HepG2 (cell line): ENCODE results near the gene PIK3CG.

Experiments used
- FOXK2 ChIP-seq: fragments of 450-650 bp; IDR thresholded peaks from 2 replicates; pipeline ENCODE4 v1.6.1; 2016
- GABPA ChIP-seq, 2 experiments: IDR thresholded peaks; 2 replicates each; pipeline ENCODE4 v1.6.1; 2011 to 2016; ENCODE audit warnings: low read depth in 2 of 2, low read length in 1 of 2, missing biosample characterization in 1 of 2, missing genetic modification characterization in 1 of 2
- KLF9 ChIP-seq: IDR thresholded peaks from 2 replicates; pipeline ENCODE4 v1.6.1; 2016; ENCODE audit warnings: low read depth
- PTBP1 ChIP-seq: fragments of 200-400 bp; formaldehyde crosslinking; IDR thresholded peaks from 2 replicates; pipeline ENCODE4 v1.6.1; 2018; ENCODE audit warnings: low read length, low read depth; ENCODE audit not compliant: poor library complexity, severe bottlenecking
- STAT5B ChIP-seq: sonication (generic); formaldehyde crosslinking; IDR thresholded peaks from 2 replicates; pipeline ENCODE4 v1.4.0; 2020; ENCODE audit warnings: missing genetic modification reagents
- ZNF274 ChIP-seq: sonication (generic); formaldehyde crosslinking; IDR thresholded peaks from 2 replicates; pipeline ENCODE4 v1.5.1; 2020; ENCODE audit warnings: mild to moderate bottlenecking, missing genetic modification reagents
- ZNF30 ChIP-seq: sonication (generic); formaldehyde crosslinking; IDR thresholded peaks from 2 replicates; pipeline ENCODE4 v1.5.0; 2020; ENCODE audit warnings: mild to moderate bottlenecking, missing genetic modification reagents
- TF ChIP-seq, protein P1 (sequence below): sonication (generic); formaldehyde crosslinking; IDR thresholded peaks from 2 replicates; pipeline ENCODE4 v1.4.0; 2020; ENCODE audit warnings: missing genetic modification reagents
- TF ChIP-seq, protein P2 (sequence below): sonication (generic); formaldehyde crosslinking; IDR thresholded peaks from 2 replicates; pipeline ENCODE4 v1.5.0; 2020; ENCODE audit warnings: mild to moderate bottlenecking, missing genetic modification reagents, moderate library complexity

DNA sequence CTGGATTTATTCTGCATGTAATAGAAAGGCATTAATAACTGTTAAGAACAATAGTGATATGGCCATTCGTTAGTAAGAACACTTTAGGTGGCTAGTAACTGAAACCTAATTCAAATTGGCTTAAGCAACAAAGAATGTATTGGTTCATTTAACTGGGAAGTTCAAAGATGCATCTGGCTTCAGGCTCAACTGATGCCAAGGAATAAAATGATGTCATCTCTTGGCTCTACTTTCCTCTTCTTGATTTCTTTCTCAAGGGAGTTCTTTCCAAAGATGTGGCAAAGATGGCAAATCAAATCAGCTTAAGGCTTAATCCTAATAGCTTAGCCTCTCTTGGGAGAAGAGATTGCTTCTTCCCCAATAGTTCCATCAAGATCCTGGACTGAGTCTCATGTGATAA, 51.6 kb downstream of the PIK3CG start:
- TF ChIP-seq PTBP1 (no peak), FOXK2 (no peak), GABPA (IDR thresholded peaks at IDR 0.05; ENCODE audit: low read depth, low read length) (no peak), GABPA (CRISPR knock-in tag; IDR thresholded peaks at IDR 0.05; ENCODE audit: low read depth) (no peak), STAT5B (CRISPR knock-in tag) (no peak), ZNF274 (CRISPR knock-in tag) (no peak), KLF9 (CRISPR knock-in tag) (no peak), ZNF30 (CRISPR knock-in tag) (no peak)
- TF ChIP-seq, protein P1, sequence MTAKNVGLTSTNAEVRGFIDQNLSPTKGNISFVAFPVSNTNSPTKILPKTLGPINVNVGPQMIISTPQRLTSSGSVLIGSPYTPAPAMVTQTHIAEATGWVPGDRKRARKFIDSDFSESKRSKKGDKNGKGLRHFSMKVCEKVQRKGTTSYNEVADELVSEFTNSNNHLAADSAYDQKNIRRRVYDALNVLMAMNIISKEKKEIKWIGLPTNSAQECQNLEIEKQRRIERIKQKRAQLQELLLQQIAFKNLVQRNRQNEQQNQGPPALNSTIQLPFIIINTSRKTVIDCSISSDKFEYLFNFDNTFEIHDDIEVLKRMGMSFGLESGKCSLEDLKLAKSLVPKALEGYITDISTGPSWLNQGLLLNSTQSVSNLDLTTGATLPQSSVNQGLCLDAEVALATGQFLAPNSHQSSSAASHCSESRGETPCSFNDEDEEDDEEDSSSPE (CRISPR knock-in tag) = no peak
- TF ChIP-seq, protein P2, sequence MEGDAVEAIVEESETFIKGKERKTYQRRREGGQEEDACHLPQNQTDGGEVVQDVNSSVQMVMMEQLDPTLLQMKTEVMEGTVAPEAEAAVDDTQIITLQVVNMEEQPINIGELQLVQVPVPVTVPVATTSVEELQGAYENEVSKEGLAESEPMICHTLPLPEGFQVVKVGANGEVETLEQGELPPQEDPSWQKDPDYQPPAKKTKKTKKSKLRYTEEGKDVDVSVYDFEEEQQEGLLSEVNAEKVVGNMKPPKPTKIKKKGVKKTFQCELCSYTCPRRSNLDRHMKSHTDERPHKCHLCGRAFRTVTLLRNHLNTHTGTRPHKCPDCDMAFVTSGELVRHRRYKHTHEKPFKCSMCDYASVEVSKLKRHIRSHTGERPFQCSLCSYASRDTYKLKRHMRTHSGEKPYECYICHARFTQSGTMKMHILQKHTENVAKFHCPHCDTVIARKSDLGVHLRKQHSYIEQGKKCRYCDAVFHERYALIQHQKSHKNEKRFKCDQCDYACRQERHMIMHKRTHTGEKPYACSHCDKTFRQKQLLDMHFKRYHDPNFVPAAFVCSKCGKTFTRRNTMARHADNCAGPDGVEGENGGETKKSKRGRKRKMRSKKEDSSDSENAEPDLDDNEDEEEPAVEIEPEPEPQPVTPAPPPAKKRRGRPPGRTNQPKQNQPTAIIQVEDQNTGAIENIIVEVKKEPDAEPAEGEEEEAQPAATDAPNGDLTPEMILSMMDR (CRISPR knock-in tag) = no peak
